Ecto neural progenitor cell (in vitro differentiated cells): ENCODE measurements around the gene EGLN3.

Source experiments
- DNase-seq: peaks from one replicate; pipeline ENCODE4 v3.0.0-alpha.2; 2018; ENCODE audit warnings: low spot score

The EGLN3 gene

GRCh38 chr14:33962016-33962415, 11.1 kb upstream of the EGLN3 start:
- DNase-seq = no peak

DNA sequence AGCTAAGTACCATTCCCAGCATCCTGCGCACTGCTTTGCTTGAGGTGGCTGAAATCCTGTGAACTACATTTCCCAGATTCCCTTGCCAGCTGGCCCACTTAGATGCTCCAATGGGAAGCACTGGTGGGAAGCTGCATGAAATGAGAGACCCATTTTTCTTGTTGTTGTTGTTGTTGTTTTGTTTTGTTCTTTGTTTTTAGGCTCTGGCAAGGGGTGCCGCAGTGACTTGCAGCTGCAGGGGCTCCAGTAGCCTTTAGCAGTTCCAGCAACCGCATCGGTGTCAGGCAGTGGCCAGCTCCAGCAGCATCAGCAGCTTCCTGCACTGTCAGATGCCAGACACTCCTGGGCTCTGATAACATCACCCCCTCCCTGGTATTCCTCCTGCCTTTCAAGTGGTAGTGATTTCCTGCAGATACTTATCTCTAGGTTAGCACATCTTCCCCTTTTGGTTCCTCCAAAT, 8.8 kb upstream of the EGLN3 start:
- DNase-seq = peak; percentile 54

GRCh38 chr14:33958605-33959226, 7.8 kb upstream of the EGLN3 start:
- DNase-seq = no peak

- DNase-seq = no peak
Observed at GRCh38 chr14:33957993-33958392, 7.1 kb upstream of the EGLN3 start.

- DNase-seq = no peak
Observed at GRCh38 chr14:33957299-33957698, 6.4 kb upstream of the EGLN3 start.

DNA sequence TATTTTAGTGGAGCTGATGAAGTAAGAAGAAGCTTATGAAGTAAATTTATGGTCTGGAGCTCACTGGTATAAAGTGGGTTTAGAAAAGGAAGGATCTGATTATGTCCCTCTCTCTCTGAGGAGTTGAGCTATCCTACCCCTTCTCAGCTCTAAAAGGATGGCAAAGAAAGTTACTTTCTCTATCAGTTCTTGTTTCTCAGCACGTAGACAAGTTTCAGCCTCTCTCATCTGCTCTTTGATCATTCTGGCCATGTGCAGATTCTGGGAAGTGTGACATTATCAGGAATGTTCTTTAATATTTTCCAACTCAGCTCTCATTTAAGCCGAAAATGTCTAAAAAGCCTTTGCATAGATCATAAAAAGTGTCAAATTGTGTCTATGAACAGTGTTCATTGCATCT, 5.8 kb upstream of the EGLN3 start:
- DNase-seq = no peak

- no peak for DNase-seq
Observed at GRCh38 chr14:33954016-33954598, 3.2 kb upstream of the EGLN3 start.

GRCh38 chr14:33952541-33952940, 1.7 kb upstream of the EGLN3 start:
- no peak for DNase-seq

GRCh38 chr14:33951183-33951840, 438 bp upstream of the EGLN3 start:
- no peak for DNase-seq

GRCh38 chr14:33949411-33949893, 1.4 kb downstream of the EGLN3 start:
- no peak for DNase-seq

- DNase-seq = no peak
Observed at GRCh38 chr14:33948869-33949408, 1.9 kb downstream of the EGLN3 start.

DNA sequence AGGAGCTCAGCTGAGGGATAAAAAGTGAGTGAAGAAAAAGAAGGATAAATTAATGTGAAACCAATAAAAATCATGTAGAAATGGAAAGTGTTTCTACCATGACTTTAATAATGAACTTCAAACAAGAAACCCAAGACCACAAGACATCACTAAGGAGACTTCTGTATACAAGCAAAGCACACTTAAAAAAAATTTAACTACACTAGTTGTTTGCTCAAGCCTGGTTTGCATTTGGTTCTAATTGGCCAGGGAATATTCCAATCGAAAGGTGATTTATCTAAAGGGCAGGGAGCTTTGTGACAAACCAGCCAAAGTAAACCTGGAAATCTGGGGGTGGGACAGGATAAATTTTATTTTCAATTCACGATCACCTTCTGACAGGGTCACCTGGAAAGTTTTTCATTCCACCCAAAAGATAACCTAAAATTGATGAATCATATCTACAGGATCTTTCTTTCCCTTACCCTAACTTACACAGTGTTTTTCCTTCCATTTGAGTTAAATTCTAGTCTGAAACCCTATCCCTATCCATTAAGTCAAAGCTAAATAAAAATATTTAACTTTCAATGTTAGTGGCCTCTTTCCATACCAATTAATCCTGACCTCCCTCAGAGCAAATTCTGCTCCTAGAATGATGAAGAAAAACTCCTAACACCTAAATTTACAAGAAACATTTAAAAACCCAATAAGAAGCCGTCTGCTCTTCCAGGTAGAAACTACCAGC, 2.6 kb downstream of the EGLN3 start:
- DNase-seq = no peak

DNA sequence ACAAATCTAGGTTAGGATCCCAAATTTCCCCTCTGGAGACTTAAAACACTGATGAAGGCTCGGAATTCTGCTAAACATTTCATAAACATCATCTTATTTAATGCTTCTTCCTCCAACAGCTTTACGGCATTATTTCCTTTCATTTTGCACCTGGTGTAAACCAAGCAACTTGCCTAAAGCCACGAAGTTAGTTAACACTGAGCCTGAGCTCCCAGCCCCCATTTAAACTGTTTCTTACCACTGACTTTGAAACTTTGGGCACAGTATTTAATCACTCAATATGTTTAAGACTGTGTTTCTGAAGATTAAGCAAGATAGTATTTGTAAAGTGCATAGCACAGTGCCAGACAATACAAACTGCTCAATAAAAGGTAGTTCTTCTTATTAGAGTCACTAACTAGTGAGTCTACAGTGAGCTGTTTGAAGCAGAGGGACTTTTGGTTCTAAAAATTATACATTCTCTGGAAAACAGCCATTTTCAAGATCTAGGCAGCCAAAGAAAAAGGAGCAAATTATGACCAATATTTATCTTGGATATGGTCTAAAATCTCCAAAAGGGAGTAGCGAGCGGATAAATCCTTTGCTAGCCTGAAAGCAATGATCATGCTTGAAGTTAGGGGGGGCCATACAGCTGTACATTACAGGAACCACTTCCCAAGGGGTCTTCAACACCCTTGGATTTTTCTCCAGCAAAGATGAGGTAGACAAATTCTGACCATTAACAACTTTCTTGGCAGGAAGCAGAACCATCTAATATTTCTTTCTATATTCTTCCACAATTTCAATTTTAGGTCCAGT, 4.0 kb downstream of the EGLN3 start:
- no peak for DNase-seq

GRCh38 chr14:33945210-33946088, 5.4 kb downstream of the EGLN3 start:
- no peak for DNase-seq

DNA sequence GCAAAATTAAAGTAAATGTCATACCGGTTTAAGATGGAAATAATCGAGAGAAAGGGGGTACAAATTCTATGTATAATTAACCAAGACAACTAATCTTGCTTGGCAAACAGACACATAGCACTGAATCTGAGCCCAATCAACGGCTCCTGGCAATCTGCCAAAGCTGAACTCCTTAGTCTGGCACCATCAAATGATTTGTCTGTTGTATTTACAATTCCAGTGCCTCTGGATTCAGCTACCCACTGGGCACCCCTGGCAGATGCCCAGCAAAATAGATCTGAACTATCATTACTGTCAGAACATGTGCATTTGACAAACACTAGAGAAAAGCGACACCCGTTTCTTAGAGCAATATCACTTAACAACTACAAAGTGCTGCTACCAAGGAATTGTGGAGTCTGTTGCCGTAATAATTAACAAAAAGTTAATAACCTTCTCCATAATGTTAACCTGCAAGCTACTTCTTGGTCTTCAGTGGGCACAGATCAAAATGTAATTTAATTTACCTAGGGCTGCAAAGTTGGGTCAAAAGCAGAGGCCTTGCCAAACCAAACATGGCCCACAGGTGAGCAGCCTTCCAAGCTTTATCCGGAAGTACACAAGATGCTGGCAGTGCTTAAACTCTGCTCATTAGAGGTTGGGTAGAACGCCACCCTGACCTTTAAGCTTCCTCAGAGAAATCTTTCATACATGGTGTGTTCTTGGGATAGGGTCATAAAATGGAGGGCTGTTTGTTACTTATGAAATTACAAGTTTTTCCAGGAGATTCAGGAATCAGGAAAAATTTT, 7.6 kb downstream of the EGLN3 start:
- DNase-seq = no peak

DNA sequence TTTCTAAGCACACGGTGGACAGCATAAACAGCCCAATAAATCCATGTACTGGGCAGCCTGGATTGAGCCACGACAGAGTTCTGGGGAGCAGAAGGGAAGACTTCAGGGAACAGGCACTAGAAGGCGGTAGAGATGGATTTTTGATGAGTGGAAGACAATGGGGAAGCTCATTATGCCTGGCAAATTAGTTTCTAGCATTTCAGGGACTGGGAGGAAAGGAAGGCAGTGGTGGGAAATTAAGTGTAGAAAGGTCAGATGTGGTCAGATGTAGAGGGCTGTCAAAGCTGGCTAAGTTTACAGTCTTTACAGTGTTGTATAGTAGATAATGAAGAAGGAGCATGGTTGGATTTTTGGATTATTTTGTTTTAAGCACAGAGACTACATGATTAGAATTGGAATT, 9.2 kb downstream of the EGLN3 start:
- no peak for DNase-seq

DNA sequence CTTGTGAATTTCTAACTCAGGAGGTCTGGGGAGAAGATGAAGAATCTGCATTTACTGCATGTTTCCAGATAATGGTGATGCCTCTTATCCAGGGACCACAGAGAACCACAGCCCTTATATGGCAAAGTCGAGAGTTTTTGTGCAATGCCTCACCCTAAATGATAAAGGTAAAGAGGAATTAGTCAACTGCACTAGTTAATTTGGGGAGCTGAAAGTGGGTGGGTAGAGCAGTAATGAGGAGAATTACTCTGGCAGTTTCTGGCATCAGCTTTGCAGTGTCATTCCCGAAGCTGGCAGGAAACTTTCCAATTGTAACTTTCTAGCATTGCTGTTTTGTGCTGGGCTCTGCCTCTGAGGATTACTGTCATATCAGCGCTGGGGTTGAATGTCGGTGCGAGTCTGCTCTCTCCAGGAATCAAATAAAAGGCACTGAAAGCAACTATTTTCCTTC, 10.3 kb downstream of the EGLN3 start:
- no peak for DNase-seq

GRCh38 chr14:33938131-33938949, 12.5 kb downstream of the EGLN3 start:
- peak; percentile 78 for DNase-seq

GRCh38 chr14:33936391-33936790, 14.5 kb downstream of the EGLN3 start:
- no peak for DNase-seq
